H7 (cell line): Measurements from ENCODE around the gene MICAL3. TPM values are rescaled to one million over a fixed set of nuclear protein-coding genes. Genes with fewer than 3 reads are reported as not detected.

Experiments used
- DNase-seq: peaks from one replicate; pipeline ENCODE4 v3.0.0; 2012
- H3K27me3 ChIP-seq: 2 replicates; pipeline ENCODE4 v1.6.0; 2011; ENCODE audit warnings: mild to moderate bottlenecking, low read length; ENCODE audit not compliant: control insufficient read depth, insufficient read depth
- H3K36me3 ChIP-seq: replicated peaks from 2 replicates; pipeline ENCODE4 v1.5.1; 2011; ENCODE audit warnings: low read length; ENCODE audit not compliant: control insufficient read depth, insufficient read depth
- H3K4me3 ChIP-seq: 2 replicates; pipeline ENCODE4 v1.5.1; 2011; ENCODE audit warnings: low read depth, mild to moderate bottlenecking, control low read depth, low read length, moderate library complexity; ENCODE audit not compliant: insufficient read depth
- total RNA-seq: library from RNA; depleted of rRNA; stranded (reverse); fragments of >200 nt; shearing (Covaris generic); gene quantifications from 2 replicates; pipeline ENCODE4 v1.2.3, GENCODE V29; 2014

The MICAL3 gene
- total RNA-seq, 1 experiment from 2014 or later: 11.8 TPM

- no peak overlapping the region for H3K4me3 ChIP-seq
- H3K27me3 ChIP-seq: no peaks in the 10 kb centered on the region
- no peak for DNase-seq
- no peaks in the 10 kb centered on the region for H3K36me3 ChIP-seq
Measured at GRCh38 chr22:17803609-17804270, 220.6 kb downstream of the MICAL3 start.

- Histone ChIP-seq H3K27me3 (no peaks in the 10 kb centered on the region), H3K36me3 (no peaks in the 10 kb centered on the region), H3K4me3 (no peak overlapping the region)
- DNase-seq: no peak
Measured at GRCh38 chr22:17802822-17803221, 221.5 kb downstream of the MICAL3 start.

GRCh38 chr22:17802411-17802810 is 221.9 kb downstream of the MICAL3 start:
- no peak overlapping the region for H3K4me3 ChIP-seq
- no peaks in the 10 kb centered on the region for H3K36me3 ChIP-seq
- no peak for DNase-seq
- H3K27me3 ChIP-seq: no peaks in the 10 kb centered on the region

- Histone ChIP-seq H3K4me3 (no peak overlapping the region), H3K36me3 (no peaks in the 10 kb centered on the region), H3K27me3 (no peaks in the 10 kb centered on the region)
- DNase-seq: no peak
Measured at GRCh38 chr22:17797721-17798559, 226.4 kb downstream of the MICAL3 start.

- DNase-seq: no peak
- H3K4me3 ChIP-seq: no peak overlapping the region
- H3K36me3 ChIP-seq: no peaks in the 10 kb centered on the region
- no peaks in the 10 kb centered on the region for H3K27me3 ChIP-seq
Measured at GRCh38 chr22:17796695-17797094, 227.7 kb downstream of the MICAL3 start.

GRCh38 chr22:17795661-17796548 is 228.5 kb downstream of the MICAL3 start:
- Histone ChIP-seq H3K36me3 (no peaks in the 10 kb centered on the region), H3K27me3 (no peaks in the 10 kb centered on the region), H3K4me3 (no peak overlapping the region)
- DNase-seq: no peak

- Histone ChIP-seq H3K27me3 (no peaks in the 10 kb centered on the region), H3K4me3 (no peak overlapping the region), H3K36me3 (no peaks in the 10 kb centered on the region)
- DNase-seq: no peak
Measured at GRCh38 chr22:17794726-17795542, 229.4 kb downstream of the MICAL3 start.

- no peaks in the 10 kb centered on the region for H3K36me3 ChIP-seq
- H3K27me3 ChIP-seq: no peaks in the 10 kb centered on the region
- no peak for DNase-seq
- no peak overlapping the region for H3K4me3 ChIP-seq
Measured at GRCh38 chr22:17792854-17793434, 231.4 kb downstream of the MICAL3 start.

GRCh38 chr22:17792299-17792698 is 232.1 kb downstream of the MICAL3 start:
- DNase-seq: peak; percentile 89

GRCh38 chr22:17791196-17791595 is 233.2 kb downstream of the MICAL3 start:
- H3K4me3 ChIP-seq: no peak overlapping the region
- no peaks in the 10 kb centered on the region for H3K36me3 ChIP-seq
- DNase-seq: no peak
- H3K27me3 ChIP-seq: no peaks in the 10 kb centered on the region

More at GRCh38 chr22:17792299-17792698, 232.1 kb downstream of the MICAL3 start:
- H3K27me3 ChIP-seq: no peaks in the 10 kb centered on the region
- no peaks in the 10 kb centered on the region for H3K36me3 ChIP-seq
- no peak overlapping the region for H3K4me3 ChIP-seq

GRCh38 chr22:17789379-17790200 is 234.8 kb downstream of the MICAL3 start:
- no peaks in the 10 kb centered on the region for H3K36me3 ChIP-seq
- no peak overlapping the region for H3K4me3 ChIP-seq
- DNase-seq: no peak
- no peaks in the 10 kb centered on the region for H3K27me3 ChIP-seq

GRCh38 chr22:17788528-17789378 is 235.6 kb downstream of the MICAL3 start:
- Histone ChIP-seq H3K27me3 (no peaks in the 10 kb centered on the region), H3K4me3 (no peak overlapping the region), H3K36me3 (no peaks in the 10 kb centered on the region)
- DNase-seq: peak; percentile 79
